IPS-18c (cell line): ENCODE measurements around the gene EIF3F.
"Not testable (repeated sequence)": the region's sequence is repeated elsewhere in the genome, so short reads cannot be mapped to it uniquely, and the experiment has no call there.

Source experiments
- H3K4me3 ChIP-seq: 2 replicates; pipeline ENCODE4 v1.7.0; 2013; ENCODE audit warnings: low read depth, mild to moderate bottlenecking, low read length, moderate library complexity; ENCODE audit not compliant: insufficient read depth
- H3K9me3 ChIP-seq: one replicate; pipeline ENCODE4 v1.6.1; 2013; ENCODE audit warnings: mild to moderate bottlenecking, low read length, moderate library complexity; ENCODE audit not compliant: control insufficient read depth, insufficient read depth

EIF3F gene

GRCh38 chr11:7981619-7982157, 5.4 kb upstream of the EIF3F start:
- Histone ChIP-seq H3K9me3 (peaks cover 2% of the 10 kb centered on the region), H3K4me3 (no peak overlapping the region)

- Histone ChIP-seq H3K4me3 (no peak overlapping the region), H3K9me3 (peaks cover 2% of the 10 kb centered on the region)
Observed at GRCh38 chr11:7982582-7983119, 4.5 kb upstream of the EIF3F start.

- Histone ChIP-seq H3K4me3 (no peak overlapping the region), H3K9me3 (peaks cover 2% of the 10 kb centered on the region)
Observed at GRCh38 chr11:7983832-7984590, 3.1 kb upstream of the EIF3F start.

- H3K9me3 ChIP-seq, result not testable (repeated sequence)
- peak overlapping the region; percentile 81 for H3K4me3 ChIP-seq
Observed at GRCh38 chr11:7987560-7987883, 385 bp downstream of the EIF3F start.

- Histone ChIP-seq H3K9me3 (no peaks in the 10 kb centered on the region), H3K4me3 (no peak overlapping the region)
Observed at GRCh38 chr11:7994581-7995278, 7.6 kb downstream of the EIF3F start.

GRCh38 chr11:7999795-8000194, 12.7 kb downstream of the EIF3F start:
- no peaks in the 10 kb centered on the region for H3K9me3 ChIP-seq
- no peak overlapping the region for H3K4me3 ChIP-seq

- Histone ChIP-seq H3K9me3 (no peaks in the 10 kb centered on the region), H3K4me3 (no peak overlapping the region)
Observed at GRCh38 chr11:8000390-8000789, 13.3 kb downstream of the EIF3F start.

GRCh38 chr11:8002676-8003075, 15.5 kb downstream of the EIF3F start:
- Histone ChIP-seq H3K9me3 (no peaks in the 10 kb centered on the region), H3K4me3 (no peak overlapping the region)

GRCh38 chr11:8003187-8003586, 16.1 kb downstream of the EIF3F start:
- no peak overlapping the region for H3K4me3 ChIP-seq
- no peaks in the 10 kb centered on the region for H3K9me3 ChIP-seq

GRCh38 chr11:8004008-8004407, 16.9 kb downstream of the EIF3F start:
- no peak overlapping the region for H3K4me3 ChIP-seq
- H3K9me3 ChIP-seq, result no peaks in the 10 kb centered on the region

GRCh38 chr11:8005556-8005955, 18.4 kb downstream of the EIF3F start:
- Histone ChIP-seq H3K4me3 (no peak overlapping the region), H3K9me3 (no peaks in the 10 kb centered on the region)

GRCh38 chr11:8006349-8006977, 19.3 kb downstream of the EIF3F start:
- no peak overlapping the region for H3K4me3 ChIP-seq
- no peaks in the 10 kb centered on the region for H3K9me3 ChIP-seq

GRCh38 chr11:8008212-8008611, 21.1 kb downstream of the EIF3F start:
- no peaks in the 10 kb centered on the region for H3K9me3 ChIP-seq
- H3K4me3 ChIP-seq, result no peak overlapping the region

GRCh38 chr11:8009856-8010255, 22.7 kb downstream of the EIF3F start:
- no peak overlapping the region for H3K4me3 ChIP-seq
- no peaks in the 10 kb centered on the region for H3K9me3 ChIP-seq

GRCh38 chr11:8011371-8011770, 24.2 kb downstream of the EIF3F start:
- H3K4me3 ChIP-seq, result no peak overlapping the region

GRCh38 chr11:8011981-8012444, 24.9 kb downstream of the EIF3F start:
- no peak overlapping the region for H3K4me3 ChIP-seq
- H3K9me3 ChIP-seq, result no peaks in the 10 kb centered on the region

More at GRCh38 chr11:8011371-8011770, 24.2 kb downstream of the EIF3F start:
- no peaks in the 10 kb centered on the region for H3K9me3 ChIP-seq

GRCh38 chr11:8013833-8014232, 26.7 kb downstream of the EIF3F start:
- Histone ChIP-seq H3K4me3 (no peak overlapping the region), H3K9me3 (no peaks in the 10 kb centered on the region)
